Pons (tissue), 1 donor: ENCODE measurements around the gene PLXDC2.
"Not testable (repeated sequence)": the region's sequence is repeated elsewhere in the genome, so short reads cannot be mapped to it uniquely, and the experiment has no call there.

Experiments
- DNase-seq: peaks from one replicate; pipeline ENCODE4 v3.0.0-alpha.2; 2016; ENCODE audit warnings: low spot score

Gene PLXDC2

DNA sequence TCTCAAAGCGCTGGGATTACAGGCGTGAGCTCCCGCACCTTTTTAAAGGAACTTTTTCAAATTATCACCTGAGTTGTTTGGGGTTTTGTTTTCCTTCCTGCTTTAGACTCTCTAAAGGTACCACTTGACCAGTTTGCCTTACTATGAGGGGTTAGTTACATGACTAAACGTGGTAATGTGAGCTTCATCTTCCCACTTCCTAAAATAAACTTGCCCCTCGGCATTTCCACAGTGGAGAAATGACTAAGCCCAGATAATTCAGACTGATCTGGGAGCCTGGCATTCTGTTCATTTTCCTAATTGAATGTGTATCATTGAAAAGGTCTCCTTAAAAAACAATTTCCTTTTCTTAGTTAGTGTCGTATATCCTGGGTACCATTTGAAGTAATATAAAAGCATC, 163.4 kb downstream of the PLXDC2 start:
- no peak for DNase-seq

GRCh38 chr10:19983880-19984565, 167.8 kb downstream of the PLXDC2 start:
- no peak for DNase-seq

- no peak for DNase-seq
Measured at GRCh38 chr10:19985745-19986144, 169.5 kb downstream of the PLXDC2 start.

GRCh38 chr10:19986591-19986990, 170.4 kb downstream of the PLXDC2 start:
- DNase-seq: no peak

- DNase-seq: peak; percentile 66
Measured at GRCh38 chr10:19987931-19988330, 171.7 kb downstream of the PLXDC2 start.

GRCh38 chr10:19993714-19994315, 177.6 kb downstream of the PLXDC2 start:
- DNase-seq: no peak

- no peak for DNase-seq
Measured at GRCh38 chr10:19998482-19998881, 182.2 kb downstream of the PLXDC2 start.

GRCh38 chr10:19999431-19999830, 183.2 kb downstream of the PLXDC2 start:
- DNase-seq: no peak

DNA sequence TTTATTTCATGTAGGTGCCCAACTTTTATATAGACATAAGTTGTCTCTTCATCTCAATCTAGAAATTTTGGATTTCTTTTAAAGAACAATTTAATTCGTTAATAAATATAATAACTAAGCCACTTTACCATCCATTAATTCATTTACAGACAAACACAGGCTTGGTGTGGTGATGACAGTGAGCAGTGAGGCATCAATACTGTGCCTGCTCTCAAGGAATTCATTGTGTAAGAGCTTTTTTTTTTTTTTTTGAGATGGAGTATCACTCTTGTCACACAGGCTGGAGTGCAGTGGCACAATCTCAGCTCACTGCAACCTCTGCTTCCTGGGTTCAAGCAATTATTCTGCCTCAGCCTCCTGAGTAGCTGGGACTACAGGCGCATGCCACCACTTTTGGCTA, 185.8 kb downstream of the PLXDC2 start:
- DNase-seq: not testable (repeated sequence)

- no peak for DNase-seq
Measured at GRCh38 chr10:20002657-20003056, 186.4 kb downstream of the PLXDC2 start.

DNA sequence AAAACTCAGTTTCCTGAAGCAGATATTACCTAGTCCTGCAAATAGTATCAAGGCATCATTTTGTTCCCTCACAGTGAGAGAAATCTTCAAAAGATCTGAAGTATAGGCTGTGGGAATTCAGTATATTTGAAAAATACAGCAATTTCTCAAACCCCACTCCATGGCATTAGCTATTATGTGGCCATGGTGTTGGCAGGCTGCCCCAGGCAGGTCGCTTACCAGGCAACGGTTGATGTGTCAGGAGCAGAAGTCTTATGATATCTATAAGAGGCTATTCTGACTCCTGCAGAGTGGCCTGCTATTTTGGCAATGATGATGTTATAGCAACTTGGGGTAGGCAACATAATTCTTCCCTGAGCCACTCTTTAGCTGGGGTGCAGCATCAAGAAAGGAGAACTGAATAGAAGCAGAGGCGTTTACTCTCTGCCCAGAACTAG, 187.9 kb downstream of the PLXDC2 start:
- peak; percentile 74 for DNase-seq

GRCh38 chr10:20005638-20006037, 189.4 kb downstream of the PLXDC2 start:
- no peak for DNase-seq

- DNase-seq: peak; percentile 87
Measured at GRCh38 chr10:20006169-20006870, 190.1 kb downstream of the PLXDC2 start.

GRCh38 chr10:20007426-20007825, 191.2 kb downstream of the PLXDC2 start:
- no peak for DNase-seq

GRCh38 chr10:20013991-20014750, 197.9 kb downstream of the PLXDC2 start:
- DNase-seq: no peak

- no peak for DNase-seq
Measured at GRCh38 chr10:20017961-20018360, 201.7 kb downstream of the PLXDC2 start.

DNA sequence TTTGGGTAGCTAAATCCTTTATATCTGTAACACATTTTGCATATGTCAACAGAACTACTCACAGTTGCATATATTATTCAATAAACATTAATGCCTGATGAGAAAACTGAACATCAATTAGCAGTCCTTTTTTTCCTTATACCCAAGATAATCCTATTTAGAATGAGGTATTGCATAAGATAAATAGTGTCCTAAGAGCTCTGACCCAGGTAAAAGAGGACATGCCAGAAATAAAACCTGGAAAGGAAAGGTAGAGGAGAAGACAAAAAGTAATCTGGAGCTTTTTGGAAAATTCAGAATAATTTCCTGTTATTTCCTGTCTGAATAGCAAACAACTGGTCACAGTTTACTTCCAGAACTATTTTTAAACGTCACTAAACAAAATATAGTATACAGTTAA, 204.4 kb downstream of the PLXDC2 start:
- no peak for DNase-seq

DNA sequence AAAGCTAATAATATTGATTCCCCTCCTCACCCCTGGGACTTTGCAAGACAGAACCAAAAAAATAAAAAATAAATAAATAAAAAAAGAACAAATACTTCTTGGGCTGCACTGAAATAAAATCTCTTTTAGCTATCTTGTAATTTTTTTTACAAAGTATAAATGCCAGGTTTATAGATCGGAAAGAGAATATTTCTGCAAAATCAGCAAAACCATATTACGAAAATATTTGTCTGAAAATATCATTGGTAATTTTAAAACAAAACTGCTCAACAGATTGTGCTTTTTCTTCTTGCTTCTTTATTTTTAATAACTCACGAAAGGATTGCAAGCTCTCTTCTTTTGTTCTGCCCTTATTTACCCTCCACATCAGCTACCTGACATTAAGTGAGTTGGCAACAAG, 213.3 kb downstream of the PLXDC2 start:
- no peak for DNase-seq

- DNase-seq: no peak
Measured at GRCh38 chr10:20033476-20033875, 217.2 kb downstream of the PLXDC2 start.

DNA sequence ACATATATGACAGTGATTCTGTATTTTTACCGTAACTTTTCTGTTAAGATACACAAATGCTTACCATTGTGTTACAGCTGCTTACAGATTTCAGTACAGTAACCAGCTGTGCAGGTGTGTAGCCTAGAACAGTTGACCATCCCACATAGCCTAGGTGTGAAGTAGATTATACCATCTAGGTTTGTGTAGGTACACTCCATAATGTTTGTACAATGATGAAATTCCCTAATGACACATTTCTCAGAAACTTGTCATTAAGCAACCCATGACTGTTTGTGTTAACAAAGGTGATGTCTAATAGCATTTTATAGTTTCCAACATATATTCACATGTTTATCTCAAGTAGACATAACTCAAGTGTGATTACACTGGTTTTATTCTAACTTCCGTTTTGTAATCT, 218.5 kb downstream of the PLXDC2 start:
- DNase-seq: no peak

GRCh38 chr10:20040012-20040411, 223.8 kb downstream of the PLXDC2 start:
- no peak for DNase-seq

- DNase-seq: no peak
Measured at GRCh38 chr10:20041931-20042330, 225.7 kb downstream of the PLXDC2 start.

GRCh38 chr10:20045100-20045499, 228.9 kb downstream of the PLXDC2 start:
- not testable (repeated sequence) for DNase-seq
